Middle frontal gyrus (tissue), 1 donor: ENCODE results near the gene SMOC2.

Experiments
- DNase-seq: peaks from one replicate; pipeline ENCODE4 v3.0.0-alpha.2; 2015; ENCODE audit warnings: low spot score; ENCODE audit errors: extremely low spot score

The SMOC2 gene

DNA sequence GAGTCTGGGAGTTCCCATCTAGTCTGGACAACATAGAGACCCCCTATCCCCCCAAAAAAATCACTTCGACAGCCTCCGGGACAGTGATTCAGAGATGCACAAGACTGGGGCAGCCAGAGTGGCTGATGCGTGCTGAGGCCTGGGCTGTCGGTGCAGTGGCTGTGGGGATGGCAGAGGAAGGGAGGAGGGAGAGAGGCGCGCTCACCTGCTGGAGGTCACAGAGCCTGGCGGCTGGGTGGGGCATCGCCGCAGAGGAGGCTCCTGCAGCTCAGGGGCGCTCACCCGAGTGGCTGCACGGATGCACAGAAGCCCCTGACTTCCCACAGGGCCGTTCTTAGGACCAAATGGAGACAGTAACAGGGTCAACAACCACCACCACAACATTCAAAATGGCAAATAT lies 182.8 kb downstream of the SMOC2 start:
- DNase-seq: no peak

GRCh38 chr6:168624540-168624939 lies 183.6 kb downstream of the SMOC2 start:
- DNase-seq: no peak

GRCh38 chr6:168624948-168625347 lies 184.0 kb downstream of the SMOC2 start:
- no peak for DNase-seq

- DNase-seq: no peak
These were observed 184.6 kb downstream of the SMOC2 start for GRCh38 chr6:168625602-168626001.

DNA sequence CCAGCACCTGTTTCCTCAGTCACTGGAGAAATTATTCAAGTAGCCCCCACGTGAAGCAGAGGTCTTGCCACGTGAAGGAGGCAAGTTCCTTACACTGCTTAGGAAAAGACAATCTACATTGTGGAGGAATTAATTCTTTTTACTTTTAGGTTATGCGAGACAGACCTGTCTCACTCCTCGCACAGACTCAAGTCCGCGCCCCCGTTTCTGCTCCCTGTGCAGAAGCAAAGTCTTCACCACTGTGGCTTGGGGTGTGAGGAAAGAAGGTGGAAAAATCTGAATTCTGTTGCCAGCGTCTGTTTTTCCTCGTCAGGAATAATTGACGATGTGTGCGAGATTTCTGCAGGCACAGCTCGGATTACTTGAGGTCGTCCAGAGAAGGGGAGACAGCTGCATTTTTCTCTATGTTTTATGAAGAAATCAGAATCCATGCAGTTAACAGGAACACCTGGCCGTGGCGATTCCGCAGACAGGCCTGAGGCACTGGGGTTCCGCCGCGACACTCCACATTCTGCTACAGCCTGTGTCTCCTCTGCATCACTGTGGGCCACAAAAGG lies 185.1 kb downstream of the SMOC2 start:
- no peak for DNase-seq

DNA sequence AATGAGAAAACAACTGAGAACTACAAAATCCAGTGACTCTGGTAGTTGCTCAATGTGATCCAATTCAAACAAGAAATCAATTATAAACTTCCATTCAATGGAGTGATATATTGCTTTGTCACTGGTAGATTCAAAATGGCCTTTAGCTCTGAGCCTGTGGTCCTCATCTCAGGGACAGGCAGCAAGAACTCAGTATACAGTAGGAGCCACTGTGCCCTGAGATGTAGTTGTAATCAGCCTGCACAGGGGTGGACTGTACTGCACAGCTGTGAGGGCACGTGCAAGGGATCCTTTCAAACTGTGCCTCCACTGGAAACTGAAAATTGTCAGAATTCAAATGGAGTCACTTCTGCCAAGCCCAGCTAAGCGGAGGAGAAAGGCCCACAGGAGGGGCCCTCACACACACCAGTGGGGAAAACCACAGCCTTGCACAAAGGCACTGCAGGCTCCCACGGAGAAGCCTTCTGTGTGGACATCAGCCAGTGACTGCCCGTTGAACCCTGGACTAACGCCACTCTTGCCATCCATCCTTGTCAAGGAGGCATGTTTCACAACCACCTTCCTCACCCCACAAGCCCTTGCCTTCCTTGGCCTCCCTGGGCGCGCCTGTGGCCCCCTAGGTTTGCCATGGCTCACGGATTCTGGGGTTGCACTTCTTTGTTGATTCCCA lies 186.7 kb downstream of the SMOC2 start:
- DNase-seq: no peak

DNA sequence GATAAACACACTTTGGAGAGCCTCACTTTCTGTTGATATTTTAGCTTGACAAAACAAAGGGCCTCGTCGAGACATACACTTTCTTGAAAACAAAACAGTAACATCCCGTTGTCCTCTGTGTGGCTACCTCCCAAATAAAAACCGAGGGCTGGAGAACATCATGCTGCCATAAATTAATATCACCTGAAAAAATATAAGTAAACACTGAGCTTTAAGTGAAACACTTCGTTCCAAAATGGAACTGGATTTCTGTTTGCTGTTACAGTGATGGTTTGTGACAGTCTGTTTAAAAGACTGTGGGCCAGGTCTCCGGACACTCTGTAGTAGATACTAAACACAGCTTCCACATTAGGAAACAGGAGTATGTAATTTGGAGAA lies 187.2 kb downstream of the SMOC2 start:
- no peak for DNase-seq

GRCh38 chr6:168628732-168629245 lies 187.8 kb downstream of the SMOC2 start:
- DNase-seq: no peak

- DNase-seq: no peak
These were observed 190.6 kb downstream of the SMOC2 start for GRCh38 chr6:168631564-168631963.

DNA sequence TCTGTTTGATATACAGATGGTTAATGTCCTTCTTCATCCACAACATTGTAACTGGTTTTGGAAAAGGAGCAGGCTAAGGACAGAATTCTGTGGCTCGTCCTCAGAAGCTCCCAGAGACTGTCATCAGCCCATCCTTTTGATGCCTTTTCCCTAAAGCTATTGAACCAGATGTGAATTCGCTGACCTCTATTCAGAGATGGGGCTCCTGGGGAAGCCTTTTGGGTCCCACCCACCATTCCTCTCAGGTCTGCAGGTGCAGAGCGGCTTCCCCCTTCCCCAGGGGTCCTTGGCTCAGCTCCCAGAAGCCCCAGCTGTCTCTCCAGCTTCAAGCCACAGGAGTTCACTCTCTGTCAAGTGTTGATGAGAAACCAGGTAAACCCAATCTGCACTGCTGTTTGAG lies 191.7 kb downstream of the SMOC2 start:
- no peak for DNase-seq

DNA sequence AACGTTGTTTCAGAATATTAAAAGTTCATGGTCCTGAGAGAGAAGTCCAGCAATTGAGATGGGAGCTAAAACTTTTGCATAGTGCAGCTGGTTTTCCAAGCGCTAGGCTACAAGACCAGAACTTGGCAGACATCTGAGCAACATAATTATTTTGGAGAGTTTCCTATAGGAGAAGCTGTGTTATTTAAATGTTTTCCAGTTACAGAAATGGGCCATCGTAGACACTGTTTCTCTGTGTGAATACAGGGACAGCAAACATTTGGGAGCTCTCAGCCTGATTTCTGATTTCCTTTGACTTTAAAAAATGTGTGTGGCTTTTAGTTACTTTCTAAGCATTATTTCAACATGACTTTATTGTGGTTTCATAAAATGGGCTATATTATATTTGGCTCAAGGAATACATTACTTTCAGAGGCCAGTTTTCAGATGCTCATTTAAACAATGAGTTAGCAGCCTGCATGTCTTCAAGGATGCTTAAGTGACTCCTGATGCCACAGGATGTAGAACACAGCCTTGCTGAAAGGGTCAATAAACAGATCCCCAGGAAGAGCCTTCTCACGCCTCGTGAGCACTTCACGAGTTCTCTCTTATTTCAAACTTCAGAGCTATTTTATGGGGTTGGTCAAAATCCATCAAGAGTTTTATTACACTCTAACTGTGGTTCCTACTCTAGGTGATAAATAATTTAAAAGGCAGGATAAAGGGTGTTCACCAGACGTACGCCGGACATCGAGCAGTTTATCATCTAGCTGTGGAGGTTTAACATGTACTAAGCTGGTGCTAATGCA lies 193.8 kb downstream of the SMOC2 start:
- DNase-seq: no peak

DNA sequence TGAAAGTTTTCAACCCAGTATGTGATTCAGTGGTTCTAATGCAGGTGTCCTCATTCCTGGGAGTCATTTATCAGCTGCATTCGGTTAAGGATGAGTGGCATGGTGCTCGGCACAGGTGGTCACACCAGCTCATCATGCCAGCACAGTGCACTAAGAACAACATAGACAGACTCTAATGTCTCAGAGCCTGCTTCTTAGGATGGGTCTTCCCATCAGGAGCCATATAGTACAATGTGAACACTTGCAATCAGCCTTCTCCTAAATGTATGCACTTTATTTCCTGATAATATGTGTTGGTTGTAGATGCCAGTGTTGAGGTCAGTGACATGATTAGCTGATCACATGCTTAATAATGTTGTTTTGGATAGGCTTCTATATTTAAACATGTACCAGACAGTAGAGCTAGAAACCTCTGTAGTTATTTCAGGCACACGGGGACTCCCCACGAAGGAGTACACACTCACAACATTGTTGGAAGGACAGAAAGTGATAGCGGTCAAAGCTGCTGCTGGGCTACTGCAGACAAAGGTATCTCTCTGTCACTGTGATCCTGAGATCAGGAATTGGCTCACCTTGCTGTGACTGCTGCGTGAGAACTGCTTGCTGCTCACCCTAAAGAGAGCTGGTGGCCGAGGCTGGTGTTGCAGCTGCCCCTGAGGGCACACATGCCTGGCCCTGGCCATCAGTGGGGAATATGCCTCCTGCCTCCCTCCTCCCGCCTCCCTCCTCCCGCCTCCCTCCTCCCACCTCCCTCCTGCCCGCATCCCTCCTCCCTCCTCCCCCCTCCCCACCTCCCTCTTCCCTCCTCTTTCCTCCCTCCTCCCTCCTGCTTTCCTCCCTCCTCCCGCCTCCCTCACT lies 195.4 kb downstream of the SMOC2 start:
- DNase-seq: no peak

- DNase-seq: no peak
These were observed 196.8 kb downstream of the SMOC2 start for GRCh38 chr6:168637834-168638233.

GRCh38 chr6:168638468-168639271 lies 197.7 kb downstream of the SMOC2 start:
- no peak for DNase-seq

DNA sequence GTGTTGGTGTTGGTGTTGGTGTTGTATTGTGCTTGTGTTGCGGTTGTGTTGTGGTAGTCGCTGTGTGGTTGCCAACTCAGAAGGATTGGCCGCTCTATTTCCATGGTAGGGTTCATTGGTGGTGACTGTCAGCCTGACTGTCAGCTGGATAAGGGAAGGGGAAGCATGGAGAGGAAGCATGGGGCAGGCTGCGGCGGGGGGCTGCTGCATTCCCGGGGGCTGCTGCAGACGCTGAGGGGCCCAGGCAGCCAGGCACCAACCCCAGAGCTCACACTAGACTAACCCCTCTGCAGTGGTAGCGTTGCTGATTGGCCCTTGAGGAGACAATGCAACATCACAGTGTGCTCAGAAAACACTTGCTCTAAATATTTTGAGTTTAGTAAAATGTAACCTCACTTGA lies 199.2 kb downstream of the SMOC2 start:
- no peak for DNase-seq

DNA sequence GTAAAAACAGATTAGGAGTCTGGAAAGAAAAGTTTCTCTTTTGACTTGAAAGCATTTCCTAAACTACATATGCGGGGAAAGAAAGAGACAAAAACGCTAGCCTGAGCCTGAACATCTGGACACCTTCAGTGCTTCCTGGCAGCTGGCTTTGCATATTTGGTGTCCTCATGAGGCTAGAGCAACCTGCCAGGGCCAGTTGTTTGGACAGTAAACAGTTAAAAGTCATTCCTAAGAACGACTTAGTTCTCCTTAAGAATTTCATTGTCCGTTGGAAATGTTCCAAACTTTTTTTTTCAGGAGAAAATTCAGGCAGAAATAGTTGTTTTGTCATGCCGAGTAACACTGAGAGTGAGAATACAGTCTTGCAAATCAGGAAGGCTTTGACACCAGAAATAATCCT lies 199.8 kb downstream of the SMOC2 start:
- no peak for DNase-seq

DNA sequence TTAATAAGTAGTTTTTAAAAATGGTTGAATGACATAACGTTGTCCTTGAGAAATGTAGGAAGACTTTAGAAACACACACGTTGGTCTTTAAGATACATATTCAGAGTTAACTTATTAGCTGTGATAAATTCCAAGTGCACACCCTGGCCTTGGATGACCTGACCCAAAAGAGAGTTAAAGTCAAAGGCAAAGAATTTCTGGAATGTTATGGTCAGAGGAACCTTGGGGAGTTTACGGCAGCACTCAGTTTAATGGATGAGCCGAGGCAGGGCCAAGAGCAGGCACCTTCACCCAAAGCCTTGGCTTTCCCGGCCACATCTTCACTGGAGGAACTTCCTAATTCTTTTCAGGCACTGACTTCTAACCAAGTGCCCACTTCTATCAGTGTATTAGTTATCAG lies 200.5 kb downstream of the SMOC2 start:
- no peak for DNase-seq

DNA sequence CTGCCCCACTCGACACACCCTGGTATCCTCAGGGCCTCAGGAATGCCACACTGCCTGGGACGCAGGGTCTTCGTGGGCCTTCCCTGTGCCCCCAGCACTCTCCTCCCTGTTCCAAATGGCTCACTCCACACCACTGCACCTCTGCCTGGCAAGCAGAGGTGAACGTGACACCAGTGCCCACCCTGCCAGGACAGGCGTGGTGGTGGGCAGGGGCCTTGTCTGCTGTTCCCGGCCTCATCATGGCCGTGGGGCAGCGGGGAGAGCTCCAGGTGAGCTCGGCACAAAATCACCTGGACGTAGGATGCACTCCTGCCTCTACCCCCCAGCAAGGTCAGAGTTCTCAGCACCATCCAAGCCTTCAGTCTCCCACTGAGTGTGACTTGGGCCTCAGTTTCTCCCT lies 202.4 kb downstream of the SMOC2 start:
- no peak for DNase-seq

DNA sequence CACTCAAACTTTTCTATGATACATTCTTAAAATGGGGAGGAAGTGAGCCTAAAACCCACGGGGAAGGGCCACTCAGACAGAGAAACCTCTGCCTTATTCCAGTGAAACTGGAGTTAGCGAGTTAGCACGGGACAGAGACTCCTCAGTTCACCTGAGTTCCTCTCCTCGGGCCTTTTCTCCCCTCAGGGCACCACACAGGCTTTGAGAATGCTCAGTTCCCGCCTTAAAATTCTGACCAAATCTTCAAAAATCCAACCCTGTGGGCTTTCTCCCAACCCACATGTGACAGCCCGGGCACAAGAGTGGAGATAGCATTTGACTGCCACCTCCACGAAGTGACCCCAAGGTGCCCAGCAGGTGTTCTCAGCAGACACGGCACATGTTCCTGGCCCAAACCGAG lies 204.3 kb downstream of the SMOC2 start:
- DNase-seq: no peak

DNA sequence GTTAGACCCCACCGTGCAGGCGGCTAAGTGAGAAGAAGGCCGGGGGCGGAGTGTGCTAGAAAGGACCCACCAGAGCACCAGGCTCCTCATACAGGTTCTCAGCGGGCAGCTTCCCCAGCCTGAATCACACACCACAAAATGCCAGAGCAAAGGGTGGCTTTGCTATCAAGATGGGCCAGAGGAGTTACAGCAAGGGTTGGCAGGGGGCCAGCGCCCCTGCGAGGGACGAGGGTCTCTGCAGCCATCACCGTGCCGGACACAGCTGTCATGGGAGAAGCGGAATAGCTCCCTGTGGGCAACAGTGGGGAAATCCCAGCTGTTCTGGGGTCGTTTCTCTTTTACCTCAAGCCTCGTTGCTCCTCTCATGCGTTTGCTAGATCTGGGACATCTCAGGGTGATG lies 206.3 kb downstream of the SMOC2 start:
- DNase-seq: no peak
